ENCODE results near the gene GHSR.

GHSR gene

DNA sequence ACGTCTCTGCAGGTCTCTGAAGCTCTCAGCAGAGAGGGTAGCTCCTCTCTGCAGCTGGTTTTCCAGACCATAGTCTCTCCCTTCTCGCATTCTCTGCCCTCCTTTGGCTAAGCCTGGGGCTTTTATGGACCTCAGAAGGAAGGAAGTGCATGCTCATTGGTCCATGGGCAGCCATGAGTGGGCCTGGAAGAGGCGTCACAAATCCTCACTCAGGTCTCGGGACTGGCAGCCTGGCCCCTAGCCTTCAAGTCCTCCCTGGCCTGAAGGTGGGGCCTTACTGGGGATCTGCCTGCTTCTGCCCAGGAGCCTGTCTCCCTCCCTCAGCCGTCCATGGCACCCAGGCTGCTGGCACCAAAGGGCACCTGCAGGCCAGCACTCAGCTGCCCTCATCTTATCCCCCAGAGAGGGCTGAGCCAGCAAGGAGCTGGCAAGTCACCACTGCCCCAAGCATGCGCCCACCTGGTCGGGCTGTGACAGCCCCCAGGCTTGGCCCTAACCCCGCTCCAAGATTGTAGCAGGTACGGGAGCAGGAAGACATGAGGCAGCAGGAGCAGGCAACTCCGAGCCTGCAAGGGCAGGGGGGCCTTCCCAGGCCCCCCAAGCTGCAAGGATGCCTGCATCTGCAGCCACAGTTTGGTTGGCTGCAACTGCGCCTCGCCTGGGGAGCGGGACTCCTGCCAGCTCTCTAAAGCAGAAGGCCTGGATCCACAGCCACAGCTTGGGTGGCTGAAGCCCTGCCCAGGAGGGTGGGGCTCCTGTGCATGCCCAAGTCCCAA lies 37.4 kb downstream of the GHSR start:
- Histone ChIP-seq H3K4me2 (ENCODE audit: low read length) (no peak overlapping the region), H3K27me3 (ENCODE audit: insufficient read depth, low read length) (no peaks in the 10 kb centered on the region), H3K4me3 (ENCODE audit: low read depth, low read length, poor library complexity, severe bottlenecking) (no peak overlapping the region), H3K27ac (ENCODE audit: low read depth, low read length, poor library complexity, severe bottlenecking) (no peak overlapping the region), H4K20me1 (ENCODE audit: insufficient read depth, low read length) (no peaks in the 10 kb centered on the region), H3K79me2 (ENCODE audit: insufficient read depth, low read length) (no peaks in the 10 kb centered on the region), H2AFZ (ENCODE audit: low read length) (no peak overlapping the region), H3K9ac (ENCODE audit: low read length) (no peak overlapping the region), H3F3A (ENCODE audit: insufficient read depth, low read length) (no peaks in the 10 kb centered on the region), H3K4me1 (ENCODE audit: insufficient read depth, low read length, severe bottlenecking) (no peaks in the 10 kb centered on the region), H3K9me2 (ENCODE audit: low read depth, low read length) (no peaks in the 10 kb centered on the region), H3K9me3 (ENCODE audit: low read length) (no peaks in the 10 kb centered on the region), H3K36me3 (ENCODE audit: insufficient read depth, low read length) (no peaks in the 10 kb centered on the region)
- no peak for TF ChIP-seq EZH2 (IDR thresholded peaks at IDR 0.05; ENCODE audit: borderline replicate concordance, low read length)
- TF ChIP-seq, protein P1, sequence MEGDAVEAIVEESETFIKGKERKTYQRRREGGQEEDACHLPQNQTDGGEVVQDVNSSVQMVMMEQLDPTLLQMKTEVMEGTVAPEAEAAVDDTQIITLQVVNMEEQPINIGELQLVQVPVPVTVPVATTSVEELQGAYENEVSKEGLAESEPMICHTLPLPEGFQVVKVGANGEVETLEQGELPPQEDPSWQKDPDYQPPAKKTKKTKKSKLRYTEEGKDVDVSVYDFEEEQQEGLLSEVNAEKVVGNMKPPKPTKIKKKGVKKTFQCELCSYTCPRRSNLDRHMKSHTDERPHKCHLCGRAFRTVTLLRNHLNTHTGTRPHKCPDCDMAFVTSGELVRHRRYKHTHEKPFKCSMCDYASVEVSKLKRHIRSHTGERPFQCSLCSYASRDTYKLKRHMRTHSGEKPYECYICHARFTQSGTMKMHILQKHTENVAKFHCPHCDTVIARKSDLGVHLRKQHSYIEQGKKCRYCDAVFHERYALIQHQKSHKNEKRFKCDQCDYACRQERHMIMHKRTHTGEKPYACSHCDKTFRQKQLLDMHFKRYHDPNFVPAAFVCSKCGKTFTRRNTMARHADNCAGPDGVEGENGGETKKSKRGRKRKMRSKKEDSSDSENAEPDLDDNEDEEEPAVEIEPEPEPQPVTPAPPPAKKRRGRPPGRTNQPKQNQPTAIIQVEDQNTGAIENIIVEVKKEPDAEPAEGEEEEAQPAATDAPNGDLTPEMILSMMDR (IDR thresholded peaks at IDR 0.05; ENCODE audit: low read length): no peak

DNA sequence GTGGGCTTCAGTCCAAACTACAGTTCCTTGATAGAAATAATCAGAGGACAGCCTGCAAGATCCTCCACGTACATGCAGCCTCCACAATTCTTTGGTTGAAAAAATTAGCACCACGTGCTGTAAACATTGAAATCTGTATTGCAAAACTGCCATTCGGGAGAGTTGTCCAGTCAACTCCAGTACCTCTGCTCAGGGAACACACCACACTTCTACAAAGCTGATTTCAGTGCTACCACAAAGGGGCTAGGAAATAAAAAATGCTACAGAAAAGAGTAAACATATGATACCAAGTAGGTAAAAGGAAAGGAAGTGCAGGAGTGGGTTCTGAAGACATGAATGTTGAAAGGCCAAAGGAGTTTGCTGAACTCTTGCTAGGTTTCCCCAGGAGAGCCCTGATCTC lies 40.4 kb downstream of the GHSR start:
- no peak for TF ChIP-seq EZH2 (IDR thresholded peaks at IDR 0.05; ENCODE audit: borderline replicate concordance, low read length)
- TF ChIP-seq, protein P1 (IDR thresholded peaks at IDR 0.05; ENCODE audit: low read length): no peak
- H3K9me2 ChIP-seq (ENCODE audit: low read depth, low read length): no peaks in the 10 kb centered on the region
- no peaks in the 10 kb centered on the region for H3K9me3 ChIP-seq (ENCODE audit: low read length)

DNA sequence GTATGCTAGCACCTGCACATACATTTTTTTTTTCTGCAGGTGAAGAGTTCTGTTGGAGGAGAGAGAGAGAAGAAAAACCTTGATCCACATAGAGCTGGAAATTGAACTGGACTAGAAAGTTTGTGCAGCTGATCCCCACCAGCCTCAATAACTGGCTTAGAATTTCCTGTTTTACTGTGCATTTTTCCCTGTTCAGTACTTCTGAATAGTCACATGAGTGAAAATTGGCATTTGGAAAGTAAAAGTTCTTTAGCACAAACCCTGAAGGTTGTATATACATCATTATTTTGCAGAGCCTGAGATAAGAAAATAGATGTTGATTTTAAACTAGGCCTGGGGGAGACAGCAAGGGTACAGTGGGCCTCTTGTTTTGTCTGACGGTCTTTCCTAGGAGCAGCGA lies 42.3 kb downstream of the GHSR start:
- TF ChIP-seq, protein P1 (IDR thresholded peaks at IDR 0.05; ENCODE audit: low read length): no peak
- TF ChIP-seq EZH2 (IDR thresholded peaks at IDR 0.05; ENCODE audit: borderline replicate concordance, low read length): no peak
- Histone ChIP-seq H4K20me1 (ENCODE audit: insufficient read depth, low read length) (no peaks in the 10 kb centered on the region), H3K4me2 (ENCODE audit: low read length) (no peak overlapping the region), H3K4me3 (ENCODE audit: low read depth, low read length, poor library complexity, severe bottlenecking) (no peak overlapping the region), H3K9me2 (ENCODE audit: low read depth, low read length) (no peaks in the 10 kb centered on the region), H3K27ac (ENCODE audit: low read depth, low read length, poor library complexity, severe bottlenecking) (no peak overlapping the region), H3K27me3 (ENCODE audit: insufficient read depth, low read length) (no peaks in the 10 kb centered on the region), H3K4me1 (ENCODE audit: insufficient read depth, low read length, severe bottlenecking) (no peaks in the 10 kb centered on the region), H3K79me2 (ENCODE audit: insufficient read depth, low read length) (no peaks in the 10 kb centered on the region), H3K9ac (ENCODE audit: low read length) (no peak overlapping the region), H2AFZ (ENCODE audit: low read length) (no peak overlapping the region), H3F3A (ENCODE audit: insufficient read depth, low read length) (no peaks in the 10 kb centered on the region), H3K36me3 (ENCODE audit: insufficient read depth, low read length) (no peaks in the 10 kb centered on the region), H3K9me3 (ENCODE audit: low read length) (no peaks in the 10 kb centered on the region)

More for the DNA sequence above, 40.4 kb downstream of the GHSR start:
- Histone ChIP-seq H3K27me3 (ENCODE audit: insufficient read depth, low read length) (no peaks in the 10 kb centered on the region), H3K4me2 (ENCODE audit: low read length) (no peak overlapping the region), H3K4me1 (ENCODE audit: insufficient read depth, low read length, severe bottlenecking) (no peaks in the 10 kb centered on the region), H2AFZ (ENCODE audit: low read length) (no peak overlapping the region), H3F3A (ENCODE audit: insufficient read depth, low read length) (no peaks in the 10 kb centered on the region), H3K9ac (ENCODE audit: low read length) (no peak overlapping the region), H3K4me3 (ENCODE audit: low read depth, low read length, poor library complexity, severe bottlenecking) (no peak overlapping the region), H3K79me2 (ENCODE audit: insufficient read depth, low read length) (no peaks in the 10 kb centered on the region), H3K36me3 (ENCODE audit: insufficient read depth, low read length) (no peaks in the 10 kb centered on the region), H4K20me1 (ENCODE audit: insufficient read depth, low read length) (no peaks in the 10 kb centered on the region), H3K27ac (ENCODE audit: low read depth, low read length, poor library complexity, severe bottlenecking) (no peak overlapping the region)
